ENCODE measurements around the gene NFIB.

Gene NFIB

GRCh38 chr9:14303100-14303499 is 10.8 kb downstream of the NFIB start:
- DNase-seq = no peak

- no peak for DNase-seq
Measured at GRCh38 chr9:14302405-14302804, 11.5 kb downstream of the NFIB start.

GRCh38 chr9:14301583-14302021 is 12.3 kb downstream of the NFIB start:
- no peak for DNase-seq

- no peak for DNase-seq
Measured at GRCh38 chr9:14301006-14301405, 12.9 kb downstream of the NFIB start.

DNA sequence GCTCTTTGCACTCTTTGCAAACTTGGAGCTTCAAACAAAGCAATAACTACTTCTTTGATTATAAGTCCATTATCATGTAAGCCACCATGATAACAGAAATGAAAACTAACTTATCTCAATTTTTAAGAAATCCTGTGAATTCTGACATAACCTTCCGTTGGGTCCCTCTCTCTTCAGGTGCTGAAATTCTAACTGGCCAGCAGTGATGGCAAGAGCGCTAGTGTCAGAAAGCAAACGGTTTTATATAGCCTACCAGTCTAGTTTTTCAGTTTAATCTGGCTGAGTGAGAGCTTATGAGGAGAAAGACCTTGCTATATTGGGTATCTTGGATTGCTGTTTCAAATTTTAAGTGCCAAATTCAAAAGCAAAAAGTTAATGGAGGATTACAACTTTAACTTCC is 13.4 kb downstream of the NFIB start:
- no peak for DNase-seq

- no peak for DNase-seq
Measured at GRCh38 chr9:14300040-14300439, 13.9 kb downstream of the NFIB start.

DNA sequence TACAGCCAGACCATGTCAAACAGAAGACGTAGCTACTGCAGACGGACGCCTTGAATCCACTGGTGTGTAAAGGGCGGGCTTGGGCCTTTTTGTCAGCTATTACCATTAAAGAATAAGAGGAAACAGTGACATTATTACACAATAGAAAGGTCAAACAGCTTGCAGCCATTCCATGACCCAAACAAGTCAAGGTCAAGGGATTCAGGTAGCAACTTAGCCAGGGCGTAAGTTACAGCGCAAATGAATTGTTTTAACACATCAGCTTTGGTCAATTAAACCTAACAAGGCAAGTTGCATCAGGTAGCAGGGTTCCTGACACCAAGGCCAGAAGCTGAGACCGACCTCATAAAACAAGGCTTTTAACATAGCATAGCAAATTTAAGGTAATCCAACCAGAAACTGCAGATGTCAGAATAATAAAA is 15.3 kb downstream of the NFIB start:
- no peak for DNase-seq

- DNase-seq = no peak
Measured at GRCh38 chr9:14296495-14297113, 17.3 kb downstream of the NFIB start.

DNA sequence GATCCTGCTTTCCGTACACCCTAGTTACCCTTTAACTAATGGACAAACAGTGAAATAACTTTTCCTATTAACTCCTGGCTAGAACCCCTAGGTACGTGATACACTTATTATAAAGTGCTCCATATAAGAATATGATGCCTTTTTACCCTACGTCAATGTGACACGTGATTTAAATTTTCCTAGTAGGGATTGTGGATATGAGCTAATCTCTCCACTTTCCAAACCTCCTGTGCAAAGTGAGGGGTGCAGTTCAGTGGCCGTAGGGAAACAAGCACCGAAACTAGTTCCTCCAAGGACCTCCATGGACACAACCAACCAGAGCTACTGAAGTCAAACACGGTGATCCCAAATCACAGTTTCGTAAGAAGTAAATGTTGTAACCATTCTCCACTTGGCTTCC is 19.3 kb downstream of the NFIB start:
- DNase-seq = no peak

DNA sequence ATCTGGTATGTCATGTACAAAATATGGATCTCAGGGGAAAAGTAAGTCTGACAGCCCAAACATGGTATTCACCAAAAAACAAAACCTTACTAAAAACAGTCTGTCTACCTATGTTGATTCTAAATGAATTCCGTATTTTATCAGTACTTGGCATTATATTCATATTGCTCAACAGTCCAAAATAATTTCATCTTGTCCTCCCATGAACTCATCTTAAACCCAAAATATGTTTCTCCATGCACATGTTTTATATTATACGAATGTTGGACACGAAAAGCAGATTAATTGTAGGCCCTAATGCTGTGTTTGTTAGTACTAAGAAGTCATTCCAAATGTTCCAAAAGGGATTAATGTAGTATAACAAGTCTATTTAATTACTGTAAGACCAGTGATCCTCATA is 20.1 kb downstream of the NFIB start:
- DNase-seq = no peak

- no peak for DNase-seq
Measured at GRCh38 chr9:14292181-14292739, 21.7 kb downstream of the NFIB start.

DNA sequence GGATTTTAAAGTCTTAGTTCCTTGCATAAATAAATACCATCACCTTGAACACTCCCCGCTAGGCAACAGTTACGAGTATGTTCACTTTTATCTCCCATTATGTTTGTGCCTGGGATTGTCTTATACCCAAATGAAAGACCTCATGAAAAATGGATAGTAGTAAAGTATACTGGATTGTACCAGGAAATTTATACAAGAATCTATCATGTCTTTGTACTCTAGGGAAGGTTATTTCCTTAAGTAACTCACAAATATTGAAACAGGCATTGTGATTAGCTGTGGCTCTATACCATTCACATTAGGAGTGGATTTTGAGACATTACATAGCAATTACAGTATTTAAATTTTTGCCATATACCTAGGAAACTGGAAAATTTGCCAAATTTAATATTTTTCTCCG is 24.0 kb downstream of the NFIB start:
- no peak for DNase-seq

DNA sequence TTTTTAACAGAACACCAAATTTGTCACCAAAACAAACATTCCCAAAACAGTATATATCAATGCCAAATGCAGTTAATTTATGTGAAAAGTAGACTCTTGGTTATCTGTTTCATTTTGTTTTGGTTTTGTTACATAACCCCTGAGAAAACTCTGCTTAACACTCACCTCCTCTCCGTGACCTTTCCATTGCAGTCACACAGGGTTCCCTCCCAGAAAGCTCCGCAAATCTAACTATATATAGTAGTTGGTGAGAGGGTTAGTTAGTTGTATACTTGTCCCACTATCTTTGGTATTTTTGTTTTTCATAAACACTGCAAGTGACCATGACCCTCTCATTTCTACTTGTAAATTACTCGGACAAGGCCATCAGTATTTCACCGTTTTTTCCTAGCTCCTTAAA is 25.5 kb downstream of the NFIB start:
- DNase-seq = no peak

DNA sequence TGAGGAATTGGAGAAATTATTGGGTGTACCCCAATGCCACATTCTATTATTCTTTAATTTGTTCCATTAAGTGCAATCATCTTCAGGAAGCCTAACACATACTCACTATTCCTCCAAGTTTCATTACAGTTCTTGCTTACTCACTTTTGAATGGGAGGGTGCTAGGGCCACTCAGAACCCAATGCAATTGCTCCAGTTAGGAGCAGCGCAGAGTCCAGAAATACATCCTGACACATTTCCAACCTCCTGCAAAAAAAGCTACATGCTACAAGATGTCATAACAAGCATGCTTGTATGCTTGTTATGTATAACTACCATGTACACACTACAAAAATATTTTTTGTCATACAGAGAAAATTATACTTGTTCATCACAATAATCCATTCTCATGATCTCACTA is 27.8 kb downstream of the NFIB start:
- DNase-seq = no peak

DNA sequence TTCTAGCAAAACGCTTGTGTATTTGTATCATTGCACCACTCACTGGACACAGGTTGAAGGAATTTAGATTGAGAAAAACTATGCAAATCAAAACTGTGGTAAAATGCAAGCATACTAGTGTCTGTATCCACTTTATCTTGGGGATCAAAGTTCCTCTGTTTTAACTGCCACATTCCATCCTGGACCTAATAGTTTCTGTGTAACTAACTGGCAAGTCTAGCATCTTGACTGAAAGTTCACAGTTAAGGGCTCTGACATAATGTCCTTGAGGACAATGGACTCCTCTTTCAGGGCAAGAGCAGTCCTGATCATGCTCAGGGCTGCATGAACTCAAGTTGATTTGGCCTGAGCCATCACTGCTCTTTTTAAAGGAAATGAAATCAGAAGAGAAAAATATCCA is 30.7 kb downstream of the NFIB start:
- no peak for DNase-seq

GRCh38 chr9:14281876-14282275 is 32.1 kb downstream of the NFIB start:
- DNase-seq = no peak

DNA sequence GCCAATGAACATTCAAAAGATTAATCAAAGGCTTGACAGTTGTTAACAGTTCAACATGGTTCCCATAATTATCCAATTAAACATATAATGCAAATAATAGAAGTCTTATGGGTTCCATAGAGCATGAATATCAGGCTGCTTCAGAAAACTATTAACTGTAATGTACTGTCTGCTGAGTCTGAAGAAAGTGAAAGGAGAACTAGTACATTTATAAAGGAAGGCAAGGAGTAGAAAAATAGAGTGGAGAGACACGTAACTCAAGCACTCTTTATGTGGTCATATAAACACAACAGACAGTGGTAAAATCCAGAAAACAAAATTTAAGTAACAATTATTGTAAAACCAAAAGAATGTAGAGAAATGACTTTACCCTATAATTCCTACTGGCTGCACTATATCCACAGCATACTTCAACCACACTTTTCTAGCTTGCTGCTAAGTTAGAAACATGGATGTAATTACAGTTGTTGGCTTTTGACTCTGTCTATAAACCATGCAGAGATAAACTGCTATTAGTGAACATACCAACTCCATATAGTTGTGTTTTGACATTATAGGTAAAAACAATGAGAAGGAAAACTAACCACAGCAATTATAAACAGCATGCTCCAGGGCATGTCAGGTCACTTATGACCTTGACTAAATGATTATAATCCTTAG is 32.7 kb downstream of the NFIB start:
- DNase-seq = peak; percentile 63

DNA sequence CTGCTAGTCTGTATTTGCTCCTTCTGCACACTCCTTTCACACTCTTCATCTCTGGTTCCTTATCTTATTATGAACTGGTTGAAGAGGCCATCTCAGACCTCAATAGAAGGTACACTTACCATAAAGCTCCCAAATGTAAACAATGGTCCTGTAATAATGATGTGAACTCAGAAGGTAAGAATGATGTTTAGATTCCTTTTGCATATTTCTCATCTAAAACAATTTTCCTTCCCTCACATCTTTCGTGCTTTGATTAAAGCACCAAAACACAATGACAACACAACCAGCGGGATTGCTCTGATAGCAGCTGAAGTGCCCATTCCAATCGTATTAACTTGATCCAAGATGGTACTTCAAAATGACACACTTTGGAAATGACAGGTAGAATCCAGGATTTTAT is 34.3 kb downstream of the NFIB start:
- DNase-seq = no peak

DNA sequence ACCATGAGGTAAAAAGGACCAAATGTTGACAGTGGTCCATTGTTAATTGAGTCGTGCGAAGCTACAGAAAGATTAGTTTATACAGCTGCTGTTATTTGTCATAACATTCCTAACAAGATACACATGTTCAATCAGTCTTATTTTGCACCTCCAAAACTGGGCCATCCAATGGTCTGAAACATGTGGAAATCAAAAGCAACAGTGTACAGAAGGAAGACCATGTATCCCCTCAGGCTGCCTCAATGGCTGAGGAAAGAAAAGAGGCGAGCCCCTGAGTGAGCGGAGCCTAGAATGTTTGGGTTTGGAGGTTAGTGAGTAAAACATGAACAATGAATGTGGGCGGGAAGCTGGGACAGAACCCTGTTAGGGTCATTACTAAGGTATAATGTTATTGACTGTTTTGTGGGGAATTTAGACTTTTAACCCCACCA is 35.6 kb downstream of the NFIB start:
- DNase-seq = peak; percentile 79

- DNase-seq = no peak
Measured at GRCh38 chr9:14277761-14278160, 36.2 kb downstream of the NFIB start.

DNA sequence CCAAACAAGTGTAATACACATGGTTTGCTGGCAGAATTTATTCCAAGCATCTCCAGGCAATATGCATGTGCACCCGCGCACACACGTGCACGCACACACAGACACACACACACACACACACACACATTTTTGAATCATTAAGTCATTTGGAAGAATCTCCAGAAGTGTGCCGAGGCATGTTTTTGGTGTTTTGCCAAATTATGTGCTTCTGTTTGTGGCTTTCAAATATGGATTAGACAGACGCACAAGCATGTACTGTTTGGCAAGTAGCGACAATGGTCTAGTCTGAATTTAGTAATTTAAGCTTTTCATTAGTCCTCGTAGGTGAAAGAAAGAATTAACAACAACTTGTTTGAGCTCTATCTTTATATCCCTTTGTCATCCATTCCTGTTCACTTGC is 36.7 kb downstream of the NFIB start:
- peak; percentile 93 for DNase-seq

DNA sequence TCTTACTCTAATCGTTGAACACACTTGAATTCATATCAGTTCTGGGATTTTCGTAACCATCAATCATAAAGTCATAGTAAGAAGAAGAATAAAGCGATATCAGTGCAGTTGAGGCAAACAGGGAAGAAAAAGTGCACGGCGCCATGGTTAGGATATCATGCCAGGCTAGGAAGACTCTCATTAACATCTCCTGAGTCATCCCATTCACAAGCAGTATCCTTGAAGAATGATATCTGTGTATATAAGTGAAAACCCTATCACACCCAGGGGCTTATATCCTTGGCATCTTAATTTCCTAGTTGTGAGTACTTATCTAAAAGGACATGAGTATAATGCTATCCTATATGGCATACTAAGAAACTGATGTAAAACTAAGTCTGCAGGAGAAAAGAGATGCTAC is 38.6 kb downstream of the NFIB start:
- DNase-seq = no peak

DNA sequence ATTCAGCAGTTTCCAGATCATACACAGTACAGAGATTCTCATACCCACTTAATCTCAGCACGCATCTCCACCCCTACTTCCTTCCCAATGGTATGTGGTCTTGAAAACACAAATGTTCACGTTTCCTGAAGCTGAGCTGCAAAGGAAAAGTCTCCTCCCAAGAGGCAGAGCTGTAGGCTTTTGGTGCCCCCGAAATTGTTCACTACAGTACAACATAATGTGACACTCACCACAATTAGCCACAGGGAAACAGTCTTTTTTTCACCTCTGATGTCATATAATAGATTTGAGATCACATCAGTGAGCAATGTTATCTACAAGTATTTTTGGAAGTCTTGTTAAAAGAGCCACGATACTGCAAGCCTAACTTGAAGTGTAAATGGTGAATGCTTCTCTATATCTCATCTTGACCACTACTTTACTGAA is 40.2 kb downstream of the NFIB start:
- DNase-seq = no peak

- DNase-seq = no peak
Measured at GRCh38 chr9:14272927-14273528, 40.9 kb downstream of the NFIB start.
